HepG2 (cell line): ENCODE results near the gene MVK. TPM values are rescaled to one million over a fixed set of nuclear protein-coding genes. Genes with fewer than 3 reads are reported as not detected.

ENCODE experiments used
- AFF4 ChIP-seq: sonication (generic); formaldehyde crosslinking; IDR thresholded peaks from 2 replicates; pipeline ENCODE4 v1.4.0; 2020; ENCODE audit warnings: missing genetic modification reagents
- ARNT ChIP-seq: fragments of 450-650 bp; IDR thresholded peaks from 2 replicates; pipeline ENCODE4 v1.6.1; 2017
- BCLAF1 ChIP-seq: fragments of 450-650 bp; IDR thresholded peaks from 2 replicates; pipeline ENCODE4 v1.6.1; 2017; ENCODE audit warnings: mild to moderate bottlenecking
- ESRRA ChIP-seq: sonication (generic); formaldehyde crosslinking; IDR thresholded peaks from 2 replicates; pipeline ENCODE4 v1.5.1; 2020; ENCODE audit warnings: mild to moderate bottlenecking, low read depth, missing genetic modification reagents
- GPBP1L1 ChIP-seq: sonication (generic); formaldehyde crosslinking; IDR thresholded peaks from 2 replicates; pipeline ENCODE4 v1.5.0; 2020; ENCODE audit warnings: mild to moderate bottlenecking, missing genetic modification reagents
- HNRNPUL1 ChIP-seq: fragments of 200-400 bp; formaldehyde crosslinking; IDR thresholded peaks from 2 replicates; pipeline ENCODE4 v1.6.1; 2017; ENCODE audit warnings: low read depth, mild to moderate bottlenecking, low read length, moderate library complexity
- IKZF1 ChIP-seq: fragments of 450-650 bp; IDR thresholded peaks from 2 replicates; pipeline ENCODE4 v1.7.1; 2016
- IKZF5 ChIP-seq: IDR thresholded peaks from 2 replicates; pipeline ENCODE4 v1.6.1; 2018; ENCODE audit warnings: missing genetic modification reagents, mild to moderate bottlenecking, missing compliant biosample characterization
- MED1 ChIP-seq: sonication (generic); formaldehyde crosslinking; IDR thresholded peaks from 2 replicates; pipeline ENCODE4 v1.4.0; 2020; ENCODE audit warnings: missing genetic modification reagents
- NFYB ChIP-seq: sonication (generic); formaldehyde crosslinking; IDR thresholded peaks from 2 replicates; pipeline ENCODE4 v1.4.0; 2020; ENCODE audit warnings: missing genetic modification reagents
- THAP11 ChIP-seq: IDR thresholded peaks from 2 replicates; pipeline ENCODE4 v1.6.1; 2016; ENCODE audit warnings: missing biosample characterization, missing genetic modification reagents
- TIGD3 ChIP-seq: sonication (generic); formaldehyde crosslinking; IDR thresholded peaks from 2 replicates; pipeline ENCODE4 v1.5.1; 2020; ENCODE audit warnings: mild to moderate bottlenecking, missing genetic modification reagents, borderline replicate concordance
- YEATS2 ChIP-seq: sonication (generic); formaldehyde crosslinking; IDR thresholded peaks from 2 replicates; pipeline ENCODE4 v1.4.0; 2020; ENCODE audit warnings: missing genetic modification reagents, borderline replicate concordance
- ZBTB38 ChIP-seq: sonication (generic); formaldehyde crosslinking; IDR thresholded peaks from 2 replicates; pipeline ENCODE4 v1.5.1; 2020; ENCODE audit warnings: mild to moderate bottlenecking, missing genetic modification reagents
- ZNF503 ChIP-seq: sonication (generic); formaldehyde crosslinking; IDR thresholded peaks from 2 replicates; pipeline ENCODE4 v1.4.0; 2020; ENCODE audit warnings: missing genetic modification reagents
- polyA plus RNA-seq, 8 experiments: library from polyadenylated mRNA; depleted of rRNA in 3 of 8; stranded (reverse) in 7 of 8; unstranded in 1 of 8; fragments of >200 nt; fragmentation: Illumina TruSeq in 4 of 8; extraction: Trizol in 4 of 8; gene quantifications; 2 replicates each; pipeline versions ENCODE4 v1.2.1 to v1.2.3, GENCODE V29; 2011 to 2016; ENCODE audit warnings: low read depth in 4 of 8, missing spikeins in 1 of 8, mixed read lengths in 1 of 8; ENCODE audit not compliant: insufficient read depth in 1 of 8
- total RNA-seq, 5 experiments: library from RNA; depleted of rRNA; stranded (reverse); fragments of >200 nt; fragmentation: Illumina TruSeq; extraction: Trizol; gene quantifications; 2 replicates each; pipeline ENCODE4 v1.2.3, GENCODE V29; 2016; ENCODE audit warnings: low read depth in 1 of 5

MVK gene
- total and polyA plus RNA-seq, 2 of the 13 experiments (the other 11 are each of a cell fraction or from before 2014, with no cell fraction given): 11.6 to 66.9 TPM

- no peak for TF ChIP-seq AFF4
- TF ChIP-seq IKZF1: no peak
- TF ChIP-seq ESRRA (CRISPR knock-in tag): peak; percentile 73
- no peak for TF ChIP-seq GPBP1L1 (CRISPR knock-in tag)
- 0 out of 2 replicates have a peak, but pooled peaks have one; percentile 56 for TF ChIP-seq TIGD3
- TF ChIP-seq ZNF503 (CRISPR knock-in tag): 0 out of 2 replicates have a peak, but pooled peaks have one; percentile 34
- TF ChIP-seq THAP11 (CRISPR knock-in tag): peak; percentile 91
- no peak for TF ChIP-seq HNRNPUL1
- no peak for TF ChIP-seq BCLAF1
- peak; percentile 90 for TF ChIP-seq IKZF5 (CRISPR knock-in tag)
- peak; percentile 96 for TF ChIP-seq NFYB
- TF ChIP-seq YEATS2: peak; percentile 87
- TF ChIP-seq ZBTB38 (CRISPR knock-in tag): peak; percentile 87; the same call in 1 of the 2 replicates
- peak; percentile 79; the same call in 1 of the 2 replicates for TF ChIP-seq MED1 (CRISPR knock-in tag)
- TF ChIP-seq ARNT: no peak
These were observed at the start of gene MVK, which contains the start of gene MMAB (continued) for GRCh38 chr12:109573029-109573913.
